Hepatocyte (in vitro differentiated cells): ENCODE results near the gene ZBTB7C.

Experiments used
- EZH2 ChIP-seq: fragments of 200-600 bp; sonication (generic); IDR thresholded peaks from 2 replicates; pipeline ENCODE4 v1.6.1; 2016; ENCODE audit warnings: antibody characterized with exemption, mild to moderate bottlenecking, borderline replicate concordance
- EZH2phosphoT487 ChIP-seq: fragments of 200-600 bp; sonication (generic); IDR thresholded peaks from one replicate; pipeline ENCODE4 v1.6.1; 2018; ENCODE audit warnings: antibody characterized with exemption, mild to moderate bottlenecking, low read depth, moderate library complexity; ENCODE audit not compliant: unreplicated experiment, severe bottlenecking
- TF ChIP-seq, protein P1 (sequence below): fragments of 200-600 bp; sonication (generic); IDR thresholded peaks from 2 replicates; pipeline ENCODE4 v1.5.1; 2016; ENCODE audit warnings: antibody characterized with exemption, mild to moderate bottlenecking; ENCODE audit not compliant: poor library complexity

DNA sequence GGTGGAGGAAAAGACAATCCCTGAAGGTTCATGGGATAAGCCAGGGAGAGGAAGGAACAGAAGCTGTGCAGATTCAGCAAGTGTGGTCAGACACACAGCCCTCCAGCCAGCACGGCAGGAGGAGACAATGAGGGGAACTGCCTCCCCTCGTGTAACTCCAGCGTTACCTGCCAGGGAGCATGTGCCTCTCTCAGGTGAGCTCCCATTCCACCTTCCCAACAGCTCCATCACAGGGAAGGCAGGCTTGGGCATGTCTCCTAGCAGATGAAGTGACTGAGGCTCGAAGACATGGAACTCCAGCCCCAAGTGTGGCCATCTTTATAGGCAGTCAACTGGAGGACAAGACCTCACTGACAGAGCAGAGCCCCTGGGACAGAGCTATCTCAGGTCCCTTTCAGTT is 47.4 kb downstream of the ZBTB7C start:
- TF ChIP-seq, protein P1, sequence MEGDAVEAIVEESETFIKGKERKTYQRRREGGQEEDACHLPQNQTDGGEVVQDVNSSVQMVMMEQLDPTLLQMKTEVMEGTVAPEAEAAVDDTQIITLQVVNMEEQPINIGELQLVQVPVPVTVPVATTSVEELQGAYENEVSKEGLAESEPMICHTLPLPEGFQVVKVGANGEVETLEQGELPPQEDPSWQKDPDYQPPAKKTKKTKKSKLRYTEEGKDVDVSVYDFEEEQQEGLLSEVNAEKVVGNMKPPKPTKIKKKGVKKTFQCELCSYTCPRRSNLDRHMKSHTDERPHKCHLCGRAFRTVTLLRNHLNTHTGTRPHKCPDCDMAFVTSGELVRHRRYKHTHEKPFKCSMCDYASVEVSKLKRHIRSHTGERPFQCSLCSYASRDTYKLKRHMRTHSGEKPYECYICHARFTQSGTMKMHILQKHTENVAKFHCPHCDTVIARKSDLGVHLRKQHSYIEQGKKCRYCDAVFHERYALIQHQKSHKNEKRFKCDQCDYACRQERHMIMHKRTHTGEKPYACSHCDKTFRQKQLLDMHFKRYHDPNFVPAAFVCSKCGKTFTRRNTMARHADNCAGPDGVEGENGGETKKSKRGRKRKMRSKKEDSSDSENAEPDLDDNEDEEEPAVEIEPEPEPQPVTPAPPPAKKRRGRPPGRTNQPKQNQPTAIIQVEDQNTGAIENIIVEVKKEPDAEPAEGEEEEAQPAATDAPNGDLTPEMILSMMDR: no peak
- no peak for TF ChIP-seq EZH2phosphoT487
- TF ChIP-seq EZH2: no peak
